ENCODE data around the gene ENAH.

GRCh38 chr1:225544263-225544662 lies 108.7 kb downstream of the ENAH start:
- TF ChIP-seq CTCF (conservative IDR thresholded peaks at IDR 0.05 in 1 of 2, IDR thresholded peaks at IDR 0.05 in 1 of 2; ENCODE audit: low read depth in 1 of 2, low read length in 2 of 2) (no peak), EZH2 (IDR thresholded peaks at IDR 0.05; ENCODE audit: low read length, missing control alignments) (no peak)

Data from fibroblast of lung (primary cell).